ENCODE results near the gene TUFT1. TPM values are rescaled to one million over a fixed set of nuclear protein-coding genes. Genes with fewer than 3 reads are reported as not detected.

Gene TUFT1
- total RNA-seq, 1 donor from 2014 or later = 33.5 TPM

- DNase-seq (ENCODE audit: low read depth) = no peak
- H3K4me3 ChIP-seq (ENCODE audit: low read depth, low read length) = no peak overlapping the region
- TF ChIP-seq CTCF (conservative IDR thresholded peaks at IDR 0.05; ENCODE audit: low read depth, low read length) = no peak
Observed at GRCh38 chr1:151549199-151549598, 9.1 kb downstream of the TUFT1 start.

GRCh38 chr1:151553659-151554058 is 13.6 kb downstream of the TUFT1 start:
- no peak for DNase-seq (ENCODE audit: low read depth)
- no peak overlapping the region for H3K4me3 ChIP-seq (ENCODE audit: low read depth, low read length)
- no peak for TF ChIP-seq CTCF (conservative IDR thresholded peaks at IDR 0.05; ENCODE audit: low read depth, low read length)

- TF ChIP-seq CTCF (conservative IDR thresholded peaks at IDR 0.05; ENCODE audit: low read depth, low read length) = no peak
- DNase-seq (ENCODE audit: low read depth) = no peak
- no peak overlapping the region for H3K4me3 ChIP-seq (ENCODE audit: low read depth, low read length)
Observed at GRCh38 chr1:151556052-151556451, 15.9 kb downstream of the TUFT1 start.

GRCh38 chr1:151562661-151563060 is 22.6 kb downstream of the TUFT1 start:
- TF ChIP-seq CTCF (conservative IDR thresholded peaks at IDR 0.05; ENCODE audit: low read depth, low read length) = no peak
- no peak overlapping the region for H3K4me3 ChIP-seq (ENCODE audit: low read depth, low read length)
- no peak for DNase-seq (ENCODE audit: low read depth)

GRCh38 chr1:151563376-151563775 is 23.3 kb downstream of the TUFT1 start:
- no peak overlapping the region for H3K4me3 ChIP-seq (ENCODE audit: low read depth, low read length)
- DNase-seq (ENCODE audit: low read depth) = no peak
- TF ChIP-seq CTCF (conservative IDR thresholded peaks at IDR 0.05; ENCODE audit: low read depth, low read length) = no peak

- no peak overlapping the region for H3K4me3 ChIP-seq (ENCODE audit: low read depth, low read length)
- no peak for DNase-seq (ENCODE audit: low read depth)
- no peak for TF ChIP-seq CTCF (conservative IDR thresholded peaks at IDR 0.05; ENCODE audit: low read depth, low read length)
Observed at GRCh38 chr1:151565502-151566189, 25.5 kb downstream of the TUFT1 start.

- DNase-seq (ENCODE audit: low read depth) = no peak
- TF ChIP-seq CTCF (conservative IDR thresholded peaks at IDR 0.05; ENCODE audit: low read depth, low read length) = no peak
- no peak overlapping the region for H3K4me3 ChIP-seq (ENCODE audit: low read depth, low read length)
Observed at GRCh38 chr1:151568626-151569088, 28.5 kb downstream of the TUFT1 start.
